ENCODE results near the gene THOC6.

DNA sequence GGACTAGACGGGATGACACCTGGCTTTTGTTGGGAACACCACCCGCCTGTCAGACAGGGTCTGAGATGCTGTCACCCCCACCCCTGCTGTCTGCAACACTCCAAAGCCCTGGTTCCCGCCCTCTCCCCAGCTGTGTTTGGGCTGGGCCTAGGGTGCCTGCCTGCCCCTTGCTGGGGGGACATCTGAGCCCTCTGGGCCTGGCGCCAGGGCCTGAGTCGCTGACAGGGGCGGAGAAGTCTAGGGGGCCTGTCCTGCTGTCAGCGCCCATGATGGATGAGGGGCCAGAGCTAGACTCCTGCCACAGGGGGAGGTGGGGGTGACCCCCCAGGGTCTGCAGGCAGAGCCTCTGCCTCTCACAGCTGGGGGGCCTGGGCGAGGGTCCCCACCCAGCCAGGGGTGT lies 36.0 kb upstream of the THOC6 start:
- TF ChIP-seq, protein P1, sequence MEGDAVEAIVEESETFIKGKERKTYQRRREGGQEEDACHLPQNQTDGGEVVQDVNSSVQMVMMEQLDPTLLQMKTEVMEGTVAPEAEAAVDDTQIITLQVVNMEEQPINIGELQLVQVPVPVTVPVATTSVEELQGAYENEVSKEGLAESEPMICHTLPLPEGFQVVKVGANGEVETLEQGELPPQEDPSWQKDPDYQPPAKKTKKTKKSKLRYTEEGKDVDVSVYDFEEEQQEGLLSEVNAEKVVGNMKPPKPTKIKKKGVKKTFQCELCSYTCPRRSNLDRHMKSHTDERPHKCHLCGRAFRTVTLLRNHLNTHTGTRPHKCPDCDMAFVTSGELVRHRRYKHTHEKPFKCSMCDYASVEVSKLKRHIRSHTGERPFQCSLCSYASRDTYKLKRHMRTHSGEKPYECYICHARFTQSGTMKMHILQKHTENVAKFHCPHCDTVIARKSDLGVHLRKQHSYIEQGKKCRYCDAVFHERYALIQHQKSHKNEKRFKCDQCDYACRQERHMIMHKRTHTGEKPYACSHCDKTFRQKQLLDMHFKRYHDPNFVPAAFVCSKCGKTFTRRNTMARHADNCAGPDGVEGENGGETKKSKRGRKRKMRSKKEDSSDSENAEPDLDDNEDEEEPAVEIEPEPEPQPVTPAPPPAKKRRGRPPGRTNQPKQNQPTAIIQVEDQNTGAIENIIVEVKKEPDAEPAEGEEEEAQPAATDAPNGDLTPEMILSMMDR (IDR thresholded peaks at IDR 0.05): no peak
- TF ChIP-seq, protein P2, sequence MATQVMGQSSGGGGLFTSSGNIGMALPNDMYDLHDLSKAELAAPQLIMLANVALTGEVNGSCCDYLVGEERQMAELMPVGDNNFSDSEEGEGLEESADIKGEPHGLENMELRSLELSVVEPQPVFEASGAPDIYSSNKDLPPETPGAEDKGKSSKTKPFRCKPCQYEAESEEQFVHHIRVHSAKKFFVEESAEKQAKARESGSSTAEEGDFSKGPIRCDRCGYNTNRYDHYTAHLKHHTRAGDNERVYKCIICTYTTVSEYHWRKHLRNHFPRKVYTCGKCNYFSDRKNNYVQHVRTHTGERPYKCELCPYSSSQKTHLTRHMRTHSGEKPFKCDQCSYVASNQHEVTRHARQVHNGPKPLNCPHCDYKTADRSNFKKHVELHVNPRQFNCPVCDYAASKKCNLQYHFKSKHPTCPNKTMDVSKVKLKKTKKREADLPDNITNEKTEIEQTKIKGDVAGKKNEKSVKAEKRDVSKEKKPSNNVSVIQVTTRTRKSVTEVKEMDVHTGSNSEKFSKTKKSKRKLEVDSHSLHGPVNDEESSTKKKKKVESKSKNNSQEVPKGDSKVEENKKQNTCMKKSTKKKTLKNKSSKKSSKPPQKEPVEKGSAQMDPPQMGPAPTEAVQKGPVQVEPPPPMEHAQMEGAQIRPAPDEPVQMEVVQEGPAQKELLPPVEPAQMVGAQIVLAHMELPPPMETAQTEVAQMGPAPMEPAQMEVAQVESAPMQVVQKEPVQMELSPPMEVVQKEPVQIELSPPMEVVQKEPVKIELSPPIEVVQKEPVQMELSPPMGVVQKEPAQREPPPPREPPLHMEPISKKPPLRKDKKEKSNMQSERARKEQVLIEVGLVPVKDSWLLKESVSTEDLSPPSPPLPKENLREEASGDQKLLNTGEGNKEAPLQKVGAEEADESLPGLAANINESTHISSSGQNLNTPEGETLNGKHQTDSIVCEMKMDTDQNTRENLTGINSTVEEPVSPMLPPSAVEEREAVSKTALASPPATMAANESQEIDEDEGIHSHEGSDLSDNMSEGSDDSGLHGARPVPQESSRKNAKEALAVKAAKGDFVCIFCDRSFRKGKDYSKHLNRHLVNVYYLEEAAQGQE (IDR thresholded peaks at IDR 0.05; ENCODE audit: insufficient read depth in 1 of 2, low read depth in 2 of 2, low read length in 1 of 2): no peak
- TF ChIP-seq SIN3A (IDR thresholded peaks at IDR 0.05; ENCODE audit: borderline replicate concordance, insufficient read depth, low read depth, low read length) (no peak), POLR2AphosphoS5 (IDR thresholded peaks at IDR 0.05; ENCODE audit: low read depth, low read length) (no peak), TCF7L2 (IDR thresholded peaks at IDR 0.05; ENCODE audit: low read depth, low read length) (no peak)
